Measurements from ENCODE around the gene SLC9C2.
"Not testable (repeated sequence)": the region's sequence is repeated elsewhere in the genome, so short reads cannot be mapped to it uniquely, and the experiment has no call there.

Gene SLC9C2

DNA sequence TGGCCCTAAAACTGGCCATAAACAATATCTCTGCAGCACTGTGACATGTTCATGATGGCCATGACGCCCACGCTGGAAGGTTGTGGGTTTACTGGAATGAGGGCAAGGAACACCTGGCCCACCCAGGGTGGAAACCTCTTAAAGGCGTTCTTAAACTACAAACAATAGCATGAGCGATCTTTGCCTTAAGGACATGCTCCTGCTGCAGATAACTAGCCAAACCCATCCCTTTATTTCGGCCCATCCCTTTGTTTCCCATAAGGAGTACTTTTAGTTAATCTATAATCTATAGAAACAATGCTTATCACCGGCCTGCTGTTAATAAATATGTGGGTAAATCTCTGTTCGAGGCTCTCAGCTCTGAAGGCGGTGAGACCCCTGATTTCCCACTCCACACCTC is 109.7 kb downstream of the SLC9C2 start:
- H3K9ac ChIP-seq (ENCODE audit: low read depth, low read length); H3K4me1 ChIP-seq (ENCODE audit: control insufficient read depth, insufficient read depth, low read length); H3K27me3 ChIP-seq (ENCODE audit: control insufficient read depth, insufficient read depth, low read length); H3K9me3 ChIP-seq (ENCODE audit: control insufficient read depth, insufficient read depth, low read length); H3K36me3 ChIP-seq (ENCODE audit: control insufficient read depth, insufficient read depth, low read length); H3K4me3 ChIP-seq (ENCODE audit: low read depth, low read length): not testable (repeated sequence)

DNA sequence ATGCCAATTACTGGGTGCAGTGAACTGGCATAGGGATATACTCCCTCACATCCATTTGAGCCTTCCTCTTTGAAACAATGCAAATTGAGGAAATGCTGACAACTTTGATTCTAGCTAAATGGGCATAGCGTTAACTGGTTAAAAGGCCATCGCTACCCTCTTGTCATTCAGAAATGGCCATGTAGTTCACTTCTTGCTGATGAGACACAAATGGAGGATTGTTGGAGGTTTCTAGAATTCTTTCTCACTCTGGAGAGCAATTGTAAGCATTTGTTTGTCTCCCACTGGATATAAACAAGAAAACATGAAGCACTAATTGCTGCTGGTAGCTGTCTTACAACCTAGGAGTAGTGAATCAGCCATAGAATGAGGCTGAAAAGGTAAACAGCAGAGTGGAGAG is 111.4 kb downstream of the SLC9C2 start:
- no peak overlapping the region for H3K9ac ChIP-seq (ENCODE audit: low read depth, low read length)
- no peak overlapping the region for H3K4me3 ChIP-seq (ENCODE audit: low read depth, low read length)
- H3K27me3 ChIP-seq (ENCODE audit: control insufficient read depth, insufficient read depth, low read length), result no peaks in the 10 kb centered on the region
- peaks cover 7% of the 10 kb centered on the region for H3K4me1 ChIP-seq (ENCODE audit: control insufficient read depth, insufficient read depth, low read length)
- H3K9me3 ChIP-seq (ENCODE audit: control insufficient read depth, insufficient read depth, low read length), result no peaks in the 10 kb centered on the region
- H3K36me3 ChIP-seq (ENCODE audit: control insufficient read depth, insufficient read depth, low read length), result peaks cover 15% of the 10 kb centered on the region

DNA sequence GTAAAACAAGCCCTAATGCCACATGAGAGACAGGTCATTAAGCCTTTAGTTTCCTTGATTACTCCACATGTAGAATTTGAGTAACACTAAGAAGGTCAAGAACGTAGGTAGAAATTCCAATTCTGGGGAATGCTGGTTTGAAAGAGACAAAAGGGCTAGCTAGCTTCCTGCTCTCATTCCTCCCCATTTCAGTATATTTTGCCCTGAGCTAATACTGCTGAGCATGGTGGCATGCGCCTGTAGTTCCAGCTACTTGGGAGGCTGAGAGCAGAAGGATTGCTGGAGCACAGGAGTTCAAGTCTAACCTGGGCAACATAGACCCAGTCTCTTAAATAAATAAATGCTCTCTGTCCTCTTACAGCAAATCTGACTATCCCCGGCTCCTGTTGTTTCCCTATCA is 112.9 kb downstream of the SLC9C2 start:
- peaks cover 31% of the 10 kb centered on the region for H3K36me3 ChIP-seq (ENCODE audit: control insufficient read depth, insufficient read depth, low read length)
- H3K4me1 ChIP-seq (ENCODE audit: control insufficient read depth, insufficient read depth, low read length), result peaks cover 7% of the 10 kb centered on the region
- H3K9ac ChIP-seq (ENCODE audit: low read depth, low read length), result no peak overlapping the region
- H3K27me3 ChIP-seq (ENCODE audit: control insufficient read depth, insufficient read depth, low read length), result no peaks in the 10 kb centered on the region
- H3K9me3 ChIP-seq (ENCODE audit: control insufficient read depth, insufficient read depth, low read length), result no peaks in the 10 kb centered on the region
- no peak overlapping the region for H3K4me3 ChIP-seq (ENCODE audit: low read depth, low read length)

DNA sequence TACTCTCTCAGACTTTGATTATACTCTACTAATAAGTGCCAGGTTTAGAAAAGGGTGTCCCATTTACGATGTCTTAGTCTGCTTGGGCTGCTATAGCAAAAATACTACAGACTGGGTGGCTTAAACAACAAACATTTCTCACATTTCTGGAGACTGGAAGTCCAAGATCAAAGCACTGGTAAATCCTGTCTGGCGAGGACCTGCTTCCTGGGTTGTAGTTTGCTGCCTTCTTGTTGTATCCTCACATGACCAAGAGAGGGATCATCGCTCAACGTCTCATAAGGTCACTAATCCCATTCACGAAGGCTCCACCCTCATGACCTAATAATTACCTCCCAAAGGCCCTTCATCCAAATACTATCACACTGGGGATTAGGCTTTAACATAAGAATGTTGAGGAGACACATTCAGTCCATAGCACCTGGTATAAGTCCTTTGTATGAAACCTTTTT is 113.7 kb downstream of the SLC9C2 start:
- no peak overlapping the region for H3K9ac ChIP-seq (ENCODE audit: low read depth, low read length)
- no peaks in the 10 kb centered on the region for H3K9me3 ChIP-seq (ENCODE audit: control insufficient read depth, insufficient read depth, low read length)
- H3K4me1 ChIP-seq (ENCODE audit: control insufficient read depth, insufficient read depth, low read length), result peaks cover 7% of the 10 kb centered on the region
- peaks cover 38% of the 10 kb centered on the region for H3K36me3 ChIP-seq (ENCODE audit: control insufficient read depth, insufficient read depth, low read length)
- no peaks in the 10 kb centered on the region for H3K27me3 ChIP-seq (ENCODE audit: control insufficient read depth, insufficient read depth, low read length)
- H3K4me3 ChIP-seq (ENCODE audit: low read depth, low read length), result no peak overlapping the region

DNA sequence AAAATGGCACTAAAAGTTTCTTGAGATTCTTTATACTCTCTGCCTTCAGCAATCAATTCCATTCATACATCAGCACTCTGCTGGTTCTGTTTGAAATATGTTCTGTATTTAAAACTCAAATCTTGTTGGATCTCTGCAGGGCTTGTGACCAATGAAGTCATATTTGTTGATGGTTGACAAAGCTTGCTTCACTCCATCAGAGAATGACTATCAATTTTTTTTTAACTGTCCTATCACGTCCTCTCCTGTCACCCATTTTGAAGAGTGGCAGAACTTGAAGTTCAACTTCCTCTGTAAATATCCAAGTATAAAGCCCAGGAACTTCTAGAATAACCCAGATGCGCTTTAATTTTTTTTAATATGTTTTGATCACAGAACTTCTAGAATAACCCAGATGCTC is 114.9 kb downstream of the SLC9C2 start:
- Histone ChIP-seq H3K27me3 (ENCODE audit: control insufficient read depth, insufficient read depth, low read length) (no peaks in the 10 kb centered on the region), H3K4me3 (ENCODE audit: low read depth, low read length) (no peak overlapping the region), H3K9ac (ENCODE audit: low read depth, low read length) (no peak overlapping the region), H3K36me3 (ENCODE audit: control insufficient read depth, insufficient read depth, low read length) (peaks cover 41% of the 10 kb centered on the region), H3K9me3 (ENCODE audit: control insufficient read depth, insufficient read depth, low read length) (no peaks in the 10 kb centered on the region), H3K4me1 (ENCODE audit: control insufficient read depth, insufficient read depth, low read length) (peaks cover 7% of the 10 kb centered on the region)

DNA sequence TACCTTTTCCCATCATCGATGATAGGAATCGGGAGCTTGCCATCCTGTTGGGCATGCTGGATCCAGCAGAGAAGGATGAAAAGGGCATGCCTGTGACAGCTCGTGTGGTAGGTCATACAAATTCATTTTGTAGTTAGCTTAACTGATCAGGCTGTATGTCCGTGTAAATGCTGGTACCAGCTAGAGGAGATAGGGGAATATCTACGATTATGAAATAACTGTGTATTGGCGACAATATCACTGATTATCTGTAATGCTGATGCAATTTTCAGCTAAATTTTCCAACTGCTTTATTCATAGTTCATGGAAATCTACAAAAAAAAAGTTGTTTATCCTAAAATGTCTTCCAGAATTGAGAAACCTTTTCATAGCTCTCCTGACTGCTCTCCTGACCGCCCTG is 117.5 kb downstream of the SLC9C2 start:
- Histone ChIP-seq H3K27me3 (ENCODE audit: control insufficient read depth, insufficient read depth, low read length) (no peaks in the 10 kb centered on the region), H3K36me3 (ENCODE audit: control insufficient read depth, insufficient read depth, low read length) (peaks cover 64% of the 10 kb centered on the region), H3K4me3 (ENCODE audit: low read depth, low read length) (no peak overlapping the region), H3K9ac (ENCODE audit: low read depth, low read length) (no peak overlapping the region), H3K9me3 (ENCODE audit: control insufficient read depth, insufficient read depth, low read length) (no peaks in the 10 kb centered on the region), H3K4me1 (ENCODE audit: control insufficient read depth, insufficient read depth, low read length) (peaks cover 7% of the 10 kb centered on the region)

DNA sequence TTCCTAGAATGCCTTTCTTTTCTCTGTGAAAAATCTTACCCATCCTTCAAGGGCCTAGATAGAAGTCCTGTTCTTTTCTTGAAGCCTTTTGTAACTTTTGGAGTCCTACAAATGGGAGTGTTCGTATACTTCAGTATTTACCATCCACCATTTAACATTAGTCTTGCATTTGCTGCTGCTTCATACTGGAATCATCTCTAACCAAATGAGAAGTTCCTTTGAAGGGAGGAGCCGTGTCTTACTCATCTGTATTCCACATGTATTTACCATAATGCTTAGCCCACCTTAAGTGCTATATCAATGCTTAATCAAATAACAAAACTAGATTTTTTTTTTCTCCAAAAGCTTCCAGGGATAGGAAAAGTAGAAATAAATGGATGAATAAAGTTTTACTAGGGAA is 118.6 kb downstream of the SLC9C2 start:
- H3K27me3 ChIP-seq (ENCODE audit: control insufficient read depth, insufficient read depth, low read length), result no peaks in the 10 kb centered on the region

DNA sequence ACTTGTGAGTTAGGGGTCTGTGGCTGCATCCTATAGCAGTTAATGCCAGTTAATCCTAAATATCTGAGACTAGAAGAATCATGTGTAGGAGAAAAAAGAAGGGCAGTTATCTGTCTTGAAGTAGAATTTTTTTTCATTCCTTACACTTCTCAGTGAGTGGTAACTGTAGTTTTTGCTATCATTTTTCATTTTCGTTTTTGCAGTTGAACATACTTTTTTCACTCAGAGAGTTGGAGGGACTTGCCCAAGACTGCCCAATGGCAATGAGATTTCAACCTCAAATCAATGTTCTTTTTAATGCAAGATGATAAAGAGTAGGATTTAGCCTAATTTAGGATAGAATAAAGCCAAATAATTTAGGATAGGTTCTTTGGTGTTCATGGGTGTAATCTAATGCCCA is 120.2 kb downstream of the SLC9C2 start:
- H3K4me1 ChIP-seq (ENCODE audit: control insufficient read depth, insufficient read depth, low read length), result peaks cover 11% of the 10 kb centered on the region

More for the DNA sequence above, 118.6 kb downstream of the SLC9C2 start:
- Histone ChIP-seq H3K36me3 (ENCODE audit: control insufficient read depth, insufficient read depth, low read length) (peaks cover 67% of the 10 kb centered on the region), H3K4me3 (ENCODE audit: low read depth, low read length) (no peak overlapping the region), H3K4me1 (ENCODE audit: control insufficient read depth, insufficient read depth, low read length) (peaks cover 15% of the 10 kb centered on the region), H3K9me3 (ENCODE audit: control insufficient read depth, insufficient read depth, low read length) (no peaks in the 10 kb centered on the region), H3K9ac (ENCODE audit: low read depth, low read length) (no peak overlapping the region)

DNA sequence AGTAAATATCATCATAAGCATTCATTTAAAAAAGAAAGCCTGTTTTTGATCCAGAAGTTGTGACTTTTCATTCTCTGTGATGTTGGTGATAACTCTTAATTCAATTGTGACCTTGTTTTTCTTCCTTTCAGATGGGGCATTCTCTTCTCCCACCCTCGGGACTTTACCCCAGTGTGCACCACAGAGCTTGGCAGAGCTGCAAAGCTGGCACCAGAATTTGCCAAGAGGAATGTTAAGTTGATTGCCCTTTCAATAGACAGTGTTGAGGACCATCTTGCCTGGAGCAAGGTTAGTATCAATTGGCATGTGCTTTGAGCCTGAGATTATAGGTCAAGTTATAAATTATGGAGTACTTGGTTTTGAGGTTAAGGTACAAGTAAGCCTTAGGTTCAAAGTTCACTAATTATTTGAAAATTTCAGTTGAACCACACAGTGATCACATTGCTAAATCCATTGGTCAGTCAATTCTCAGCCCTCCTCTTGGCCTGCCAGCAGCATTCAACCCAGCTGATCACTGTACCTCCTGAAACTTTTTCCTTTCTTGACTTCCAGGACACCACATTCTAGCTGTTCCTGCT is 121.6 kb downstream of the SLC9C2 start:
- Histone ChIP-seq H3K9me3 (ENCODE audit: control insufficient read depth, insufficient read depth, low read length) (no peaks in the 10 kb centered on the region), H3K4me1 (ENCODE audit: control insufficient read depth, insufficient read depth, low read length) (peaks cover 11% of the 10 kb centered on the region), H3K27me3 (ENCODE audit: control insufficient read depth, insufficient read depth, low read length) (no peaks in the 10 kb centered on the region), H3K9ac (ENCODE audit: low read depth, low read length) (no peak overlapping the region), H3K36me3 (ENCODE audit: control insufficient read depth, insufficient read depth, low read length) (peaks cover 57% of the 10 kb centered on the region), H3K4me3 (ENCODE audit: low read depth, low read length) (no peak overlapping the region)

More for the DNA sequence above, 120.2 kb downstream of the SLC9C2 start:
- Histone ChIP-seq H3K36me3 (ENCODE audit: control insufficient read depth, insufficient read depth, low read length) (peaks cover 66% of the 10 kb centered on the region), H3K9me3 (ENCODE audit: control insufficient read depth, insufficient read depth, low read length) (no peaks in the 10 kb centered on the region), H3K9ac (ENCODE audit: low read depth, low read length) (no peak overlapping the region), H3K27me3 (ENCODE audit: control insufficient read depth, insufficient read depth, low read length) (no peaks in the 10 kb centered on the region), H3K4me3 (ENCODE audit: low read depth, low read length) (no peak overlapping the region)

DNA sequence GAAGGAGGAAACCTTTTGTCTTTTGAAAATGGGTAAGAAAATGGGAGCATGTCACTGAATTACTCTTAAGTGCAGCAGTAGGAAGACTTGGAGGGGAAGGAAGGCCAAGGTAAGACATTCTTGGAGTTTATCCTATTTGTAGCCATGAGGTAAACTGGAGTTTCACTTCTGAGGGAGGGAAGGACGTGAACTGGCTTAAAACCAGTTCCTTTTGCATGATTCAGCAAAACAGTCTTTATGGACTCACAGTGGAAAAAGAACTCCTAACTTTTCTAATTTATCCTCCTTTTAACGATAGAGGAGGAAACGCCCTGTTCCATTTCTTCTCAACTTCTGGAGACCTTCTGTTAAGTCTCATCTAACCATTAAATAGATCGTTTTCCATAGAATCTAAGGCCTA is 123.2 kb downstream of the SLC9C2 start:
- Histone ChIP-seq H3K9me3 (ENCODE audit: control insufficient read depth, insufficient read depth, low read length) (no peaks in the 10 kb centered on the region), H3K4me3 (ENCODE audit: low read depth, low read length) (peak overlapping the region; percentile 91), H3K27me3 (ENCODE audit: control insufficient read depth, insufficient read depth, low read length) (no peaks in the 10 kb centered on the region), H3K36me3 (ENCODE audit: control insufficient read depth, insufficient read depth, low read length) (peaks cover 41% of the 10 kb centered on the region), H3K9ac (ENCODE audit: low read depth, low read length) (peak overlapping the region; percentile 57), H3K4me1 (ENCODE audit: control insufficient read depth, insufficient read depth, low read length) (peaks cover 16% of the 10 kb centered on the region)

DNA sequence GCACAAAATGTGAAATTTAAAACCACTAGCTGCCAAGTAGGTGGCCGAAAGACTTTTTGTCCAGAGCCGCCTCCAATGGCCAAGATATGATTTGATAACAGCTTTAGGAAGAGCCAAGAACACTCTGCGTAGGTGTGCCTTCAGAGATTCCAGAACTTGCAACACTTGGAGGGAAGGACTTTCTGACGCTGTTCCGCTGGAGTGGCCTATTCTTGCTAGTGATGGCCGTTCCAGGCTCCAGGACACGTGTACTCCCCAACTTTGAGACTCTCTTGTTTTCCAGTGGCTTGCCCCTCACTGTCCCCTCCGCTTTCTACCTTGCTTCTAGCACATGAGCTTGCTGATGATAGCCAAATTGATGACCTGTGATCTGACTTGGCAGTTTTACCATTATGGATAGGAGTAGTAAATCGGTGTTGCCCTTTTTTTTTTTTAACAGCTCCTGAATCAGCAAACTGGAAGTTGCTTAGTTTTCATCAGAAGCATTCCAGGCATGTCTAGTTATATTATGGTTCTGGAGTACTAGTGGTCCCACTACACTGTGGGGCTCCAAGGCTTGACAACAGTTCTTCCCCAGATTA is 124.7 kb downstream of the SLC9C2 start:
- no peaks in the 10 kb centered on the region for H3K9me3 ChIP-seq (ENCODE audit: control insufficient read depth, insufficient read depth, low read length)
- H3K9ac ChIP-seq (ENCODE audit: low read depth, low read length), result peak overlapping the region; percentile 96
- peak overlapping the region; percentile 91 for H3K4me3 ChIP-seq (ENCODE audit: low read depth, low read length)
- H3K27me3 ChIP-seq (ENCODE audit: control insufficient read depth, insufficient read depth, low read length), result no peaks in the 10 kb centered on the region
- peaks cover 35% of the 10 kb centered on the region for H3K36me3 ChIP-seq (ENCODE audit: control insufficient read depth, insufficient read depth, low read length)
- peaks cover 16% of the 10 kb centered on the region for H3K4me1 ChIP-seq (ENCODE audit: control insufficient read depth, insufficient read depth, low read length)

DNA sequence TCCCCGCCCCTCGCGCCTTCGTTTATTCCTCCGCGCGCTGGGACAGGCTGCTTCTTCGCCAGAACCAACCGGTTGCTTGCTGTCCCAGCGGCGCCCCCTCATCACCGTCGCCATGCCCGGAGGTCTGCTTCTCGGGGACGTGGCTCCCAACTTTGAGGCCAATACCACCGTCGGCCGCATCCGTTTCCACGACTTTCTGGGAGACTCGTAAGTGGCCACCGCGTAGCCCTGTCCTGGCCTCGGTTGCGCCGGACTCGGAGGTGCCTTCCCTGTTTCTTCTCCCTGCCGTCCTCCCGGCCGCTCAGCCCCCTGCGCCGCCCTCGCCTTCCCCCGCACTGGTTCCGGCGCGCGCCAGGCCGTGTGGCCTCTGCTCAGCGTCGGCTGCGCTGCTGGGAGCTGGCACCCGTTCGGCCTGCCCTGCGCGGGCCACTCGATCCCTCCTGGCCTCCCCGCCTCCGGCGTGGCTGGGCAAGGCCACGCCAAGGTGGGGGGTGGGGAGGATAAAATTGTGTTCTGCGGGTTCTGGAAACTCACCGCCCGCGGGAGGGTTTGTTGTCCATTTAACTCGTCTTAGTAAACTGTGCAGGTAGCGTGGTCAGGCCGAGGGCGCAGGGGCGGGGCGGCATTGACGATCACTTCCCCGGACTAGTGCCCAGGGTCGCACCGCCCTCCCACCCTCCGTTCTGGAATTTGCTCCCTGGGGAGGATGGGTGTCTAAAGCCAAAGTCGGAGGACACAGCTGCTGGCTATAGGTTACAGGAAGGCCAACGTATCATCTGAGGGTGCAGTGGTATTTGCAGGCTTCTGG is 125.4 kb downstream of the SLC9C2 start, which contains the start of gene PRDX6:
Gene PRDX6, plus strand, starts transcription at position 50 of the 808 bp plus-strand sequence. Its CDS starts 63 bp downstream, at position 113.
- Histone ChIP-seq H3K36me3 (ENCODE audit: control insufficient read depth, insufficient read depth, low read length) (peaks cover 29% of the 10 kb centered on the region), H3K27me3 (ENCODE audit: control insufficient read depth, insufficient read depth, low read length) (no peaks in the 10 kb centered on the region), H3K4me1 (ENCODE audit: control insufficient read depth, insufficient read depth, low read length) (peaks cover 16% of the 10 kb centered on the region), H3K9ac (ENCODE audit: low read depth, low read length) (peak within 1 kb of the TSS; percentile 96), H3K9me3 (ENCODE audit: control insufficient read depth, insufficient read depth, low read length) (no peaks in the 10 kb centered on the region), H3K4me3 (ENCODE audit: low read depth, low read length) (peak within 1 kb of the TSS; percentile 91)

Measured in iPS-15b (cell line).